Measurements from ENCODE around the gene PTPRA.

DNA sequence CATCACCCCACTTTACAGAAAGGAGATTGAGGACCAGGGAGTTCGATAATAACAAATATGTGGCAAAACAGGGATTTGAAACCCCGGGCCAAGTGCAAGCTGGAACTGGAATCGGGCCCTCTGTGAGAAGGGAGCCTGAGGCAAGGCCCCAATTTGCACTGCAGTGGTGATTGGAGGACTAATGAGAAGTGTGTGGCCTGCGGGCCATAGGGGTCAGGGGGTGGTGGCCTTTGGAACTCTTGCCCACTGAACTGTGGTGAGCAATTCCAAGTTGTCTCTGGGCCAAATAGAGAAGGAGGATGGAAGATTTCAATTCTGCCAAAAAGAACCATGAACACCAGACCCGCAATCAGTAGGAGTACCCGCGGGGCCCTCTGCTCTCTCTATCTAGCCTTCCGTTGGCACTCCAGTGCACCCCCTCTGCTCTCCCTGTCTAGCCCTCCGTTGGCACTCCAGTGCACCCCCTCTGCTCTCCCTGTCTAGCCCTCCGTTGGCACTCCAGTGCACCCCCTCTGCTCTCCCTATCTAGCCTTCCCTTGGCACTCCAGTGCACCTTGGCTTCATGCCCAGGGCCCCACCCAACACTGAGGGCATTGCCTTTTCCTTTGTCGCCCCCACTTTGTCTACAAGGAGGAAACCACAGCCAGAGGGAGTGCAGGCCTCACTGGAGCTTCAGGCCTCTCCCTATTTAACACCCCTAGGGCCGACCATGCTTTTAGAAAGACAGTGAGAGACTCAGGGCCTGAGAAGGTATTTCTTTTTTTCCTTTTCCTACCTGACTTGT lies 6.0 kb upstream of the PTPRA start:
- TF ChIP-seq, protein P1, sequence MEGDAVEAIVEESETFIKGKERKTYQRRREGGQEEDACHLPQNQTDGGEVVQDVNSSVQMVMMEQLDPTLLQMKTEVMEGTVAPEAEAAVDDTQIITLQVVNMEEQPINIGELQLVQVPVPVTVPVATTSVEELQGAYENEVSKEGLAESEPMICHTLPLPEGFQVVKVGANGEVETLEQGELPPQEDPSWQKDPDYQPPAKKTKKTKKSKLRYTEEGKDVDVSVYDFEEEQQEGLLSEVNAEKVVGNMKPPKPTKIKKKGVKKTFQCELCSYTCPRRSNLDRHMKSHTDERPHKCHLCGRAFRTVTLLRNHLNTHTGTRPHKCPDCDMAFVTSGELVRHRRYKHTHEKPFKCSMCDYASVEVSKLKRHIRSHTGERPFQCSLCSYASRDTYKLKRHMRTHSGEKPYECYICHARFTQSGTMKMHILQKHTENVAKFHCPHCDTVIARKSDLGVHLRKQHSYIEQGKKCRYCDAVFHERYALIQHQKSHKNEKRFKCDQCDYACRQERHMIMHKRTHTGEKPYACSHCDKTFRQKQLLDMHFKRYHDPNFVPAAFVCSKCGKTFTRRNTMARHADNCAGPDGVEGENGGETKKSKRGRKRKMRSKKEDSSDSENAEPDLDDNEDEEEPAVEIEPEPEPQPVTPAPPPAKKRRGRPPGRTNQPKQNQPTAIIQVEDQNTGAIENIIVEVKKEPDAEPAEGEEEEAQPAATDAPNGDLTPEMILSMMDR (IDR thresholded peaks at IDR 0.05) = no peak
- no peak for TF ChIP-seq EP300 (IDR thresholded peaks at IDR 0.05)

Data from esophagus muscularis mucosa (tissue), 3 donors.